LNCAP (cell line): ENCODE results near the gene BICD1.

Experiments
- CTCF ChIP-seq: fragments of 450-650 bp; IDR thresholded peaks from 2 replicates; pipeline ENCODE4 v1.5.1; 2017; ENCODE audit warnings: mild to moderate bottlenecking

Gene BICD1

GRCh38 chr12:32217354-32218310, 111.0 kb downstream of the BICD1 start:
- no peak for TF ChIP-seq CTCF

- TF ChIP-seq CTCF, result no peak
Measured at GRCh38 chr12:32223941-32224340, 117.3 kb downstream of the BICD1 start.

GRCh38 chr12:32226768-32227167, 120.1 kb downstream of the BICD1 start:
- no peak for TF ChIP-seq CTCF

- TF ChIP-seq CTCF, result no peak
Measured at GRCh38 chr12:32229971-32230612, 123.4 kb downstream of the BICD1 start.

GRCh38 chr12:32230613-32230993, 124.0 kb downstream of the BICD1 start:
- TF ChIP-seq CTCF, result no peak

- TF ChIP-seq CTCF, result no peak
Measured at GRCh38 chr12:32233568-32233967, 126.9 kb downstream of the BICD1 start.

GRCh38 chr12:32235251-32235650, 128.6 kb downstream of the BICD1 start:
- no peak for TF ChIP-seq CTCF
